K562 treated with DMSO at 1 percent for 48 hours (cell line): ENCODE data around the gene TAOK3. TPM values are rescaled to one million over a fixed set of nuclear protein-coding genes. Genes with fewer than 3 reads are reported as not detected.

Experiments used
- total RNA-seq: library from RNA; unstranded; fragments of 300-600 nt; gene quantifications from 2 replicates; pipeline ENCODE4 v1.2.3, GENCODE V29; 2022; ENCODE audit warnings: low replicate concordance; ENCODE audit errors: extremely low read depth

TAOK3 gene
- not detected in 2 replicates for total RNA-seq

GRCh38 chr12:118372541-118373495 is at the start of gene TAOK3:
TSS of gene TAOK3 (minus strand) at chr12:118372907. CDS start at chr12:118255567, 117,340 bp downstream.

GRCh38 chr12:118376089-118377020 is 3.6 kb upstream of the TAOK3 start, which contains the start of gene SUDS3:
TSS of gene SUDS3 (plus strand) at chr12:118376555. CDS start at chr12:118376692, 137 bp downstream.

GRCh38 chr12:118135788-118136558 is 236.7 kb downstream of the TAOK3 start, which contains the start of gene PEBP1:
TSS of gene PEBP1 (plus strand) at chr12:118136124. CDS start at chr12:118136210, 86 bp downstream.

GRCh38 chr12:118103601-118104382 is 268.9 kb downstream of the TAOK3 start, which contains the start of gene VSIG10:
TSS of gene VSIG10 (minus strand) at chr12:118104011. CDS start at chr12:118103671, 340 bp downstream.

Other genes starting within 250 kb of the TAOK3 start
- not detected in 2 replicates for gene PEBP1, start 236.8 kb downstream of the TAOK3 start, total RNA-seq
- not detected in 2 replicates for gene SUDS3, start 3.6 kb upstream of the TAOK3 start, total RNA-seq